ENCODE measurements around the gene CCM2.
A peak's percentile ranks its signal among the peaks of the same experiment; 100 is the strongest.

CCM2 gene

DNA sequence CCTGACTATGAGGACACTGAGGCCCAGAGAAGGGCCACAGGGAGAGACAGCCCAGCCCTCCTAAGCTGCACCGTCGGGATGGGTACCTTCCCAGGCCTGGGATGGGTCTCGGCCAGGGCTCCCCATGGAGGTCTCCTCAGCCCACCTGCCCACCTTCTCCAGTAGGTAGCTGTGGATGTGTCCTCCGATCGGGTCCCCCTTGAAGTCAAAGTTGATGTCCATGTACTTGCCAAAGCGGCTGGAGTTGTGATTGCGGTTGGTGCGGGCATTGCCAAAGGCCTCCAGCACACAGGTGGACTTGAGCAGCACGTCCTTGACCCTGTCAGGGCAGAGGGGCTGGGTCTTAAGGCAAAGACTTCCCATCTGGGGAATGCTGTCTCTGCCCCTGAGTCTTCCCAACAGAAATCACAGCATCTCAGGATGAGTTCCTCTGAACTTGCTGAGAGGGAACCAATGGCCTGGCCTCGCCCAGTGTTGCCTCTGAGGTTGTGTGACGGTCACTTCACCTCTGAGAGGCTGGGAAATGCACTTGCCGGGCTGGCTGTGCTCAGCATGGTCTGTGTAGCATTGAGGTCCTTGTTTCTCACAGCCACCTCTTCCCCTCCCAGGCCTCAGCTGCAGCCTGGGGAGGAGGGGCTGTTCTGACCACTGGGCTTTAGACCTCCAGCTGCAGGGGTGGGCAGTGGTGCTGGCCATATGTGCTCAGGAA, 24.5 kb upstream of the CCM2 start:
- Mint-ChIP-seq H3K4me1 (ENCODE audit: low read depth) (peaks cover 67% of the 10 kb centered on the region), H3K27me3 (no peaks in the 10 kb centered on the region), H3K9me3 (no peaks in the 10 kb centered on the region), H3K27ac (peak overlapping the region; percentile 100), H3K36me3 (ENCODE audit: low read depth) (peaks cover 98% of the 10 kb centered on the region), H3K4me3 (peak overlapping the region; percentile 93)
- no peak for DNase-seq

DNA sequence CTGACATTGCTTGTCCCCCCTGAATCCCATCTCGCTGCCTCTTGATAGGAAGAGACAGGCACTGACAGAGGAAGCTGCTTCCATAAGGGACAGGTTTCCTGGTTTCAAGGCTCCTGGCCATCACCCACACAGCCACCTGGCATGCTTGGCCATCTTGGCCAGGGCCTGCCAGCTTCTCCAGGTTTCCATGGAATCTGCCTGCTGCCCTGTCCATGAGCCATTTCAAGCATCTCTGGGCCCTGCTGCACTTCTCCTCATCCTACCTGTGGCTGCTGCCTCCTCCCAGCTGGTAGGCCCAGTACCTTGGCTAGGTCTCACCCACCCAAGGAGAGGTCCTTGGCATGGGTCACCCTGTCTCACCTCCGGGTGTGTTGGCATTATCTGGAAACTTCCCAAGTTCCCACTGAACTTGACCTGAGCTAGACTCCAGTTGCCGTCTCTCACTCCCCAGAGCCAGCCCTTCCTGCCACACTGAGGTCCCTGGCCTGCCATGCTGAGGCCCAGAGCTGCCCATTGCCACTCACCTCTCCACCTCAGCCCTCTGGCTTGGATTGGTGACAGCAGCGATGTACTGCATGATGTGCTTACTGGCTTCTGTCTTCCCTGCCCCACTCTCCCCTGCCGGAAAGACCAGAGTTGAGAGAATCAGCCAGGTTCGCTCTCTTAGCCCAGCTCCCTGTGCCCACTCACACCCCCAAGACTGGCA, 23.8 kb upstream of the CCM2 start:
- H3K9me3 Mint-ChIP-seq = no peaks in the 10 kb centered on the region
- peaks cover 74% of the 10 kb centered on the region for H3K4me1 Mint-ChIP-seq (ENCODE audit: low read depth)
- H3K27ac Mint-ChIP-seq = peak overlapping the region; percentile 100
- H3K4me3 Mint-ChIP-seq = peak overlapping the region; percentile 93
- no peak for DNase-seq
- H3K36me3 Mint-ChIP-seq (ENCODE audit: low read depth) = peaks cover 97% of the 10 kb centered on the region
- H3K27me3 Mint-ChIP-seq = no peaks in the 10 kb centered on the region

DNA sequence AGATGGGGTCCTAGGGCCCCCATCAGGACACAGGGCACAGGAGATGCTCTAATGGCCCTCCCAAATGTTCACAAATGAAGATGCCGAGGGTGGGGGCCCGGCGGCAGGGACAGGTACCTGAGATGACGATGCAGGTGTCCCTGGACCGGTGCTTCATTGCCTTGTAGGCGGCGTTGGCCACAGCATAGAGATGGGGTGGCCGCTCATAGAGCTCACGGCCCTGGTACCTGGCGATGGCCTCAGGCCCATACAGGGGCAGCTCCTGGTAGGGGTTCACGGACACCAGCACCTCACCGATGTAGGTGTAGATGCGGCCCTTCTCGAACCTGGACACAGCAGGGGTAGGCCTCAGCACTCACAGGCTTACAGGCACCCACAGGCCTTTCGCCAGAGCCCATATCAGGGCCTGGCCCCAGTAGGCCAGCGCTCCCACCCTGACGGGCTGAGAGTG, 23.2 kb upstream of the CCM2 start:
- Mint-ChIP-seq H3K27me3 (no peaks in the 10 kb centered on the region), H3K4me3 (peak overlapping the region; percentile 93), H3K4me1 (ENCODE audit: low read depth) (peaks cover 79% of the 10 kb centered on the region), H3K9me3 (no peaks in the 10 kb centered on the region), H3K27ac (peak overlapping the region; percentile 100), H3K36me3 (ENCODE audit: low read depth) (peaks cover 97% of the 10 kb centered on the region)
- no peak for DNase-seq

DNA sequence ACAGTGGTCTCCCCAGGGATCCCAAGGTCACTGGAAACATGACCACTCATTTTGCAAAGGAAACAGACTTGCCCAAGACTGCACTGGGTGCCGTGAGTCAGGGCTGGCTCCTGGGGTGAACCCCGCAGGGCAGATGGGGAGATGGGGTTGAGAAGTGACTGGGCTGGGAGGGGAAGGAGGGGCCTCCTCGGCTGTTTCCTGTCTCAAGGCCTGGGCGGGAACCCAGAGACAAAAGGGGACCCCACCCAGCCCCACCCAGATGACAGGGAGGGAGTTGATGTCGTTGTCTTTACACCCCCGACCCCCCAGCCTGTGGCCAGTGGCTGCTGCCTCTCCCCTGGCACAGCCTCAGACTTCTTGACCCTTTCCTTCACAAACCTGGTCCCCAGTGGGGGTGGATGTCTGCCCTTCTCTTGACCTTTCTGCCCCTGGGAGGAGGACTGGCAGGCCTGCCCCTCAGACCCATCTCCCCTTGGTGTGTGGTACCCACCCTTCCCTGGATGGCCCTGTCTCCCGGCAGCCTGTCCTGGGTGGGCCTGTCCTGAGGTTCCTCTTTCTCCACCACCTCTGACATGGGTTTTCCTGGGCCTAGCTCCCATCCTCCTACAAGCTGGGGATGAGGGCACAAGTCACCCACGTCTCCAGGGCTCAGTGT, 22.6 kb upstream of the CCM2 start:
- Mint-ChIP-seq H3K4me1 (ENCODE audit: low read depth) (peaks cover 81% of the 10 kb centered on the region), H3K27ac (peak overlapping the region; percentile 100), H3K9me3 (no peaks in the 10 kb centered on the region), H3K36me3 (ENCODE audit: low read depth) (peaks cover 97% of the 10 kb centered on the region), H3K27me3 (no peaks in the 10 kb centered on the region), H3K4me3 (peak overlapping the region; percentile 93)
- peak; percentile 81 for DNase-seq

DNA sequence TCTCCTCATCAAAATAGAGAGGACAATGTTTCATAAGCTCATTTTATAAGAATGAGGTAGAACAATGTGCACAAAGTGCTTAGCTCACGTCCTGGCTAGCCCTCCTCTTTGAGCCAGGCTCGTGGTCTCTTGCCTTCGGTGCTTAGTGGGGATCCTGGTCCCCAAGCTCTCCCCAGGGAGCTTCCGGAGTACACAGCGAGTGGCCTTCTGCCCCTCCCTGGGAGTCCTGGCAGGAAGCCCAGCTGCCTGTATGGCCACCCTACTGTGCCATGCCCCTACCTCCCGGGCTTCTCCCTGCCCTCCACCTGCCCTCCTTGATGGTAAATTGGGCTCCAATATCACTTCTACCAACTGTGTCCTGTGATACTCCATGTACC, 22.1 kb upstream of the CCM2 start:
- H3K36me3 Mint-ChIP-seq (ENCODE audit: low read depth) = peaks cover 97% of the 10 kb centered on the region
- peak overlapping the region; percentile 93 for H3K4me3 Mint-ChIP-seq
- peak overlapping the region; percentile 100 for H3K27ac Mint-ChIP-seq
- no peaks in the 10 kb centered on the region for H3K9me3 Mint-ChIP-seq
- H3K4me1 Mint-ChIP-seq (ENCODE audit: low read depth) = peaks cover 86% of the 10 kb centered on the region
- no peaks in the 10 kb centered on the region for H3K27me3 Mint-ChIP-seq
- DNase-seq = peak; percentile 54

DNA sequence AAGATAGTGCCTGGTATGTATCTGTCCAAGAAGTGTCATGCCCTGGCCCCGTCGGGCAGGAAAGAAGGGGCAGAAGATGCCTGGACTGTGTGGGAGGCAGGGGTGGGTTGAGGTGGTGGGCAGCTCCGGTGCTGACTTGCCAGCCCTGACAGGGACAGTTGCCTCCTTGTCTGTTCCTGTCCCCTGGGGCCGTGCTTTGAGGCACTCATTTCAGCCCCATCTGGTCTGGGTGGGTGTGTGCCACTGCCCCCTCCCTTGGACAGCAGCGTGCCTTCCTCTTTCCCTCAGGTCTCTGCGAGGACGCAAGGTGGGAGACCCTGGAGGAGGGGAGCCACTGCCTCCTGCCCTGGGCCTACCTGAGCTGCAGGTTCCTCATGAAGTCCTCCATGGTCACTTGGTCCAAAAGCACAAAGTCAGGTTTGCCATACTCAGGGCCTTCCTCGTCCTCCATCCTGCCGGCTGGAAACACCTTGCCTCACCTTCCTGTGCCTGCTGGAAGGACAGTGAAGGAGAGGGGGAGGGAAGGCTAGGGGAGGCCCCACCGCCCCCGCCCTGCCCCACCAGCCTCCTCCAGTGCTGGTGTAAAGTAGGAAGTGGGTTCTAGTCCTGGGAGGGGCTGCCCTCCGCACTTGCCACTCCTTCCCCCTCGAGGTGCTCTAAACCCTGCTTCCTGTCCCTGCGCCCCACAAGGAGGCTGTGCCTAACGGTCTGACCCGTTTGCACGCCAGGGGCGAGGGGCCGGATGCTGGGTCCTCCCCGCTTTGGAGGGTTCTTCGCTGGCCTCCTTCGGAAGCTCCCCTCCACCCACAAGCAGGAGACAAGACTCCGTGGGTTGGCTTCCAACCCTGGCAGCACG, 21.3 kb upstream of the CCM2 start, which contains the start of gene MYO1G:
Gene MYO1G, minus strand, starts transcription at position 505 of the 856 bp plus-strand sequence. Its CDS starts 54 bp downstream, at position 451.
- Mint-ChIP-seq H3K4me1 (ENCODE audit: low read depth) (peaks cover 86% of the 10 kb centered on the region), H3K9me3 (no peaks in the 10 kb centered on the region), H3K27ac (peak within 1 kb of the TSS; percentile 100), H3K36me3 (ENCODE audit: low read depth) (peaks cover 97% of the 10 kb centered on the region), H3K4me3 (peak within 1 kb of the TSS; percentile 93), H3K27me3 (no peaks in the 10 kb centered on the region)
- peak; percentile 86 for DNase-seq

DNA sequence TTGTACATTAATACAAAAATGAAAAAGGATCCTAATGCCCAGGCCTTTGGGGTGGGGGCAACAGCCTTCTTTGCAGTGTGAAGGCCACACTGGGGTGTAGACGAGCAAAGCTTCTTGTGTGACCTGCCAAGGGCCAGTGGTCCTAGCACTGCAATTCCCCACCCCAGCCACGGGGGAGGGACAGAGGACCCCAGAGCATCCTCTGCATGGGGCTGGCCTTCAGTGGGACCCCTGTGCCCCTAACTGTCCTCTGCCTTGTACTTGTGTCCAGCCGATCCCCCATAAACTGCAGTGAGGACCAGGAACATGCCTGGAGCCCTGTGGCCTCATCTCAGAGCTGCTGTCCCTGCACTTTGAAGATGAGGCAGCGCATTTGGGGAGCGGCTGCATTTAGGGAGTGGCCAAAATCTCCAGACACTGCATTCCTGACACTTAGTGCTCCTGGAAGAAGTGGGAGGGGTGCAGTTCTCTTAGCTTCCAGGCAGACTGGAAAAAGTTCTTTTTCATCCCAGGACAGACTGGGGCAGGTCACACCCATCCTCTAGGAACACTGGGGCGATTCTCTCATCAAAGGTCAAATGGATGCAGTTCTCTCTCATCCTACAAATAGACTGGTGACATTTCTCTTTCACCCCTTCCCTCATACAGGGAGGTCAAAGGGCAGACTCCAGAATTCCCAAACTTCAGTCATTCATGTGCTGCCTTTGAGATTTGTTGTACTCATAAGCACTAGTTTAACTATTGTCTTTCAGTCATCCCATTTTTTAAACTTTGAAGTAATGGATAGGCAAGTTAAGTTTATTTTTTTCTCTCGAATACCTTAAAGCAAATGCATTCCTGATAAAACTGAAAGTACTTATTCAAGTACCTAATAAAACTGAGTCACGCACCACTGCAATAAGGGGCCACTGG, 20.3 kb upstream of the CCM2 start:
- H3K36me3 Mint-ChIP-seq (ENCODE audit: low read depth) = peaks cover 97% of the 10 kb centered on the region
- DNase-seq = peak; percentile 55
- no peaks in the 10 kb centered on the region for H3K27me3 Mint-ChIP-seq
- peak overlapping the region; percentile 93 for H3K4me3 Mint-ChIP-seq
- H3K4me1 Mint-ChIP-seq (ENCODE audit: low read depth) = peaks cover 88% of the 10 kb centered on the region
- H3K9me3 Mint-ChIP-seq = no peaks in the 10 kb centered on the region
- peak overlapping the region; percentile 100 for H3K27ac Mint-ChIP-seq

DNA sequence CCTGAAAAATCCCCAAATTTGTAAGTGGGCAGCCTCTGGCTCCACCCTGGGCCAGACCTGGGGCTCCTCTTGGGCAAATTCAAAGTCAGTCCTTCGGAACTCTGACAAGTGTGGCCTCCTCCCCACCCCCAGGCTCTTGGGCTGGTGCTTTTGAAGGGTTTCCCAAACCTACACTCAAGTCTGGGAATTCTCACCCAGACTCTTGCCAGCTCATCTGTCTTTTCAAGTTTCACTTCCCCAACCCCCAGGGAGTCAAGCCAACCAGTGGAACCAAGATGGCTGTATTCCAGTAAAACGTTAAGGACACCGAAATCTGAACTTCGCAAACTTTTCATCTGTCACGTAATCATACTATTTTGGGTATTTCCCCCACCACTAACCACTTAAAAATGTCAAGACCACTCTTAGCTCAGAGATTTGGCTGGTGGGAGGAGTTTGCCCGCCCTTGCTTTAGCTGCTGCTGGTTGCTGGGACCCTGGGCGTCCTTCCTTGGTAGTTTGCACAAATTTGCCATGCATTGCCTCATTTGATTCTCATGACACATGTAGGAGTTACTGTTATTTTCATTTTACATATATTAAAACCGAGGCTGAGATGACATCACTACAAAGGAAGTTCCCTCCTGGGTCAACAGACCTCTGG, 19.5 kb upstream of the CCM2 start:
- no peaks in the 10 kb centered on the region for H3K9me3 Mint-ChIP-seq
- H3K27me3 Mint-ChIP-seq = no peaks in the 10 kb centered on the region
- peaks cover 81% of the 10 kb centered on the region for H3K4me1 Mint-ChIP-seq (ENCODE audit: low read depth)
- H3K4me3 Mint-ChIP-seq = peak overlapping the region; percentile 93
- DNase-seq = peak; percentile 81
- H3K36me3 Mint-ChIP-seq (ENCODE audit: low read depth) = peaks cover 97% of the 10 kb centered on the region
- H3K27ac Mint-ChIP-seq = peak overlapping the region; percentile 100

DNA sequence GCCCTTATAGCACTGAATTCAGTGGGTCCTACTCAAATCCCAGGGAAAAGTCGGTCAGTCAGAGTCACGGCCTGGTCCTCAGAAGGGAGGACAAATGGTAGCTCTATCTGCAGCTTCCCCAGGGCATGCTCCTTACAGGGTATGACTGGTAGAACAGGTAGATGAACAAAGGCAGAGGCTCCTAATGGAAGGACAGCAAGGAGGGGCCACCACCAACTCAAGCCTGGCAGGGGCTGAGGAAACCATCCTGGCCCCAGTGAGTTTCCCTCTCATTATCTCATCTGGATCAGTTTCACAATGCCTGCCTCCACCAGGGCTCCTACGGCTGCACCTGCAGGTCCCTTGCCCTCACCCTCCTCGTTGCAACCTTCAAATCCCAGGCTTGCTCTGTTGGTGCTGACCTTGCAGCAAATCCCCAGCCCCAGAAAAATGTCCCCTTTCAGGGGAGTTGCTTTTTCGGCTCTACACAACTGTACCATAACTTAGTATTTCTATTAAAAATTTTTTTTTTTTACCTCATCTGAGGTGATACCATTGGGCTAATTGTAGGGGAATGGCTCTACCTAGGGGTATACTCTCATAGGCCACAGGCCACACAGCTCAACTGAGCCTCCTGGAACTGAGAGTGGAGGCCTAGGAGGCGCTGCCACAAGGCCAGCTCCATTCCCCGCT, 18.8 kb upstream of the CCM2 start:
- H3K4me1 Mint-ChIP-seq (ENCODE audit: low read depth) = peaks cover 75% of the 10 kb centered on the region
- H3K4me3 Mint-ChIP-seq = peak overlapping the region; percentile 93
- H3K36me3 Mint-ChIP-seq (ENCODE audit: low read depth) = peaks cover 97% of the 10 kb centered on the region
- H3K9me3 Mint-ChIP-seq = no peaks in the 10 kb centered on the region
- H3K27me3 Mint-ChIP-seq = no peaks in the 10 kb centered on the region
- H3K27ac Mint-ChIP-seq = peak overlapping the region; percentile 100
- DNase-seq = peak; percentile 74

DNA sequence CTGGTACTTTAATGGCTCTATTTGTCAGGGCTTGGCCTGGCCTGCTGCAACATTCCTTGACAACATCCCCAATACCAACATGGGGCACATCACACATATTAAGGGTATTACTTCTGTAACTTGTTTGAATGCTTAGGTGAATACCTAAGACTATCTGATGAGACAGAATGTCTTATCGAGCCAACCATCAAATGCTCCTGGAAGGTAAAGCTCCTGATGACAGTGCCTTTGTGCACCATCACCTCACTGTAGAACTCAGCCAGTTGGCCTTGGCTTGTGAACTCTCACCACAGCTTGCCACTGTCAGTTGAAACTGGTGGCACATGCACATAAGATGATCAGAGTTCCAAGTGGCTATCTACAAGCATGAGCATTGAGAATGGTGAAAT, 17.5 kb upstream of the CCM2 start:
- peaks cover 92% of the 10 kb centered on the region for H3K36me3 Mint-ChIP-seq (ENCODE audit: low read depth)
- H3K4me3 Mint-ChIP-seq = peak overlapping the region; percentile 93
- H3K9me3 Mint-ChIP-seq = no peaks in the 10 kb centered on the region
- H3K4me1 Mint-ChIP-seq (ENCODE audit: low read depth) = peaks cover 75% of the 10 kb centered on the region
- H3K27ac Mint-ChIP-seq = peak overlapping the region; percentile 100
- no peak for DNase-seq
- H3K27me3 Mint-ChIP-seq = no peaks in the 10 kb centered on the region

DNA sequence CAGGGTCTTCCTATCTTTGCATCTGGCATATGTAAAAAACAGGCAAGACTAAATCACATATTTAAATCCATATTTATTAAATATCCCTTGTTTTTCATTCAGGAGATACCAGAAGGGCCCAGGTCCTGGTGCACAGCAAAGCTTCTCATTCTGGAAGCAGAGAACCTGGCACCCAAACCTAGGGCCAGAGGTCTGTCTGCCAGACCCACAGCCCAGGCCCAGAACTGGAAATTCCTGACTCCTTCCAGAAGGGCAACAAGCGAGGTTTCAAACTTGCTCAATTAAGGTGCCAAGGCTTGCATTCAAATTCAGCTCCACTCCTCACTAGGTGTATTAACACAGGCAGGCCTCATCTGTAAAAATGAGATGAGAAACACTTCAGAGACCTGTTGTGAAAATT, 17.0 kb upstream of the CCM2 start:
- Mint-ChIP-seq H3K27me3 (no peaks in the 10 kb centered on the region), H3K27ac (peak overlapping the region; percentile 100), H3K9me3 (no peaks in the 10 kb centered on the region), H3K36me3 (ENCODE audit: low read depth) (peaks cover 87% of the 10 kb centered on the region), H3K4me3 (peak overlapping the region; percentile 93), H3K4me1 (ENCODE audit: low read depth) (peaks cover 77% of the 10 kb centered on the region)
- no peak for DNase-seq

DNA sequence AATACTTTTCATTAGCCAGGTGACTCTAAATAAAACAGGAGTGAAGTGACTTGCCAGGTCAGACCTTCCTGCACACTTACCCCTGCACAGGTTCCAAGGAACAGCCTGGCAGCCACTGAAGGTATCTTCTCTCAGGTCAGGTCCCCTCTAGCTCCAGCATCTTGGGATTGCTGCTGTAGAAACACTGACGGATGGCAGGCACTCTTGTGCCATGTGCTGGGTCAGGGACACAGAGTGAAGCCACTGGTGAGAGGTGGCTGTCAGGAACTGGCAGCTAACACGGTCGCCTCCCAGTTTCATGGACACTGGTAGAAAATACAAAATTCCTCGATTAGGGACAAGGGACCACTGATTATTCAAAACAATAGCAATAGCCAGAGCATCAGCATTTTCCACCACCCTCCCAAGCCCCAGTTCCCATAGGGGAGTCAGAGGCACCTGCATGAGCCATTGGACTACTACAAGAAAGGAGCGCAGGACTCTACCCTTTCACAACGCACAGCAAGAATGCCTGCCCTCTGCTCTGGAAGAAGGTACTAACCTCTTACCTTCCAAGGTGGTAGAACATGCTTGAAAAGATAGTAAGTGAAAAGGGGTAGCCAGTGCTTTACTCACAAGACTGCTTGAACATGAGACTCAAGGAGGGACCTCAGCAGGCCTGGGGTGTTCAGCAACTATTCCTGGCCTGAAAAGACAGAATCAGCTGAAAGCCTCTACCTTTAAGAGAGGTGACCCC, 16.1 kb upstream of the CCM2 start:
- Mint-ChIP-seq H3K4me3 (peak overlapping the region; percentile 93), H3K9me3 (no peaks in the 10 kb centered on the region), H3K36me3 (ENCODE audit: low read depth) (peaks cover 78% of the 10 kb centered on the region), H3K4me1 (ENCODE audit: low read depth) (peaks cover 79% of the 10 kb centered on the region), H3K27me3 (no peaks in the 10 kb centered on the region), H3K27ac (peak overlapping the region; percentile 100)
- peak; percentile 37 for DNase-seq
